Measurements from ENCODE around the gene CP. TPM values are rescaled to one million over a fixed set of nuclear protein-coding genes. Genes with fewer than 3 reads are reported as not detected.

CP gene
- total RNA-seq, 1 experiment from 2014 or later: 1.5 TPM

- Mint-ChIP-seq H3K4me3 (no peak overlapping the region), H3K27me3 (ENCODE audit: low read depth) (no peaks in the 10 kb centered on the region), H3K9me3 (no peaks in the 10 kb centered on the region), H3K36me3 (peaks cover 66% of the 10 kb centered on the region), H3K4me1 (peaks cover 13% of the 10 kb centered on the region), H3K27ac (peak overlapping the region; percentile 95)
- CTCF ChIA-PET: no interaction called here
- ATAC-seq (no peak), DNase-seq (ENCODE audit: low spot score) (no peak)
- POLR2A ChIA-PET: no interaction called here
- TF ChIP-seq SMAD3 (CRISPR knock-in tag; IDR thresholded peaks at IDR 0.05; ENCODE audit: borderline replicate concordance) (no peak), RORB (CRISPR knock-in tag; IDR thresholded peaks at IDR 0.05) (no peak), PREB (CRISPR knock-in tag; IDR thresholded peaks at IDR 0.05; ENCODE audit: borderline replicate concordance) (no peak), E2F4 (CRISPR knock-in tag; IDR thresholded peaks at IDR 0.05; ENCODE audit: borderline replicate concordance, low read depth) (no peak), NR2C2 (CRISPR knock-in tag; IDR thresholded peaks at IDR 0.05) (no peak), GABPB1 (CRISPR knock-in tag; IDR thresholded peaks at IDR 0.05) (no peak), PRRX2 (CRISPR knock-in tag; IDR thresholded peaks at IDR 0.05) (no peak), TCF7 (CRISPR knock-in tag; IDR thresholded peaks at IDR 0.05; ENCODE audit: low read depth) (no peak), TEAD4 (CRISPR knock-in tag; IDR thresholded peaks at IDR 0.05) (no peak), GTF2I (CRISPR knock-in tag; conservative IDR thresholded peaks at IDR 0.05) (no peak), ZBTB21 (CRISPR knock-in tag; IDR thresholded peaks at IDR 0.05; ENCODE audit: borderline replicate concordance) (no peak), ESRRA (CRISPR knock-in tag; IDR thresholded peaks at IDR 0.05; ENCODE audit: borderline replicate concordance) (no peak), ATF2 (CRISPR knock-in tag; IDR thresholded peaks at IDR 0.05; ENCODE audit: borderline replicate concordance, low read depth) (no peak), NFATC4 (CRISPR knock-in tag; IDR thresholded peaks at IDR 0.05) (no peak), NR3C1 (CRISPR knock-in tag; conservative IDR thresholded peaks at IDR 0.05; ENCODE audit: low read depth) (no peak)
Measured at GRCh38 chr3:149153402-149153801, 68.2 kb downstream of the CP start.

GRCh38 chr3:149152420-149152819 is 69.2 kb downstream of the CP start:
- H3K27ac Mint-ChIP-seq: peak overlapping the region; percentile 95
- no peaks in the 10 kb centered on the region for H3K27me3 Mint-ChIP-seq (ENCODE audit: low read depth)
- peaks cover 56% of the 10 kb centered on the region for H3K36me3 Mint-ChIP-seq
- H3K9me3 Mint-ChIP-seq: no peaks in the 10 kb centered on the region
- DNase-seq (ENCODE audit: low spot score) (no peak), ATAC-seq (0 out of 2 replicates have a peak, but pooled peaks have one; percentile 39)
- ChIA-PET POLR2A (no interaction called here), CTCF (no interaction called here)
- H3K4me1 Mint-ChIP-seq: peaks cover 13% of the 10 kb centered on the region
- TF ChIP-seq ZNF232 (CRISPR knock-in tag; IDR thresholded peaks at IDR 0.05) (no peak), IRF2 (CRISPR knock-in tag; IDR thresholded peaks at IDR 0.05; ENCODE audit: borderline replicate concordance, low read depth) (no peak), PRDM15 (CRISPR knock-in tag; IDR thresholded peaks at IDR 0.05) (no peak), TEAD4 (CRISPR knock-in tag; IDR thresholded peaks at IDR 0.05) (no peak), E2F1 (CRISPR knock-in tag; IDR thresholded peaks at IDR 0.05) (no peak), PRRX2 (CRISPR knock-in tag; IDR thresholded peaks at IDR 0.05) (no peak), KAT7 (CRISPR knock-in tag; IDR thresholded peaks at IDR 0.05; ENCODE audit: borderline replicate concordance) (no peak), ZNF423 (CRISPR knock-in tag; IDR thresholded peaks at IDR 0.05) (no peak), TP53 (CRISPR knock-in tag; IDR thresholded peaks at IDR 0.05) (no peak), OVOL2 (CRISPR knock-in tag; IDR thresholded peaks at IDR 0.05; ENCODE audit: borderline replicate concordance) (no peak), ESRRA (CRISPR knock-in tag; IDR thresholded peaks at IDR 0.05; ENCODE audit: borderline replicate concordance) (no peak), ARID4B (CRISPR knock-in tag; IDR thresholded peaks at IDR 0.05; ENCODE audit: borderline replicate concordance) (no peak)
- no peak overlapping the region for H3K4me3 Mint-ChIP-seq

All from WTC11 (cell line).